Middle frontal gyrus (tissue), 1 donor: ENCODE data around the gene ITPR2.
"Not testable (repeated sequence)": the region's sequence is repeated elsewhere in the genome, so short reads cannot be mapped to it uniquely, and the experiment has no call there.

Source experiments
- DNase-seq: peaks from one replicate; pipeline ENCODE4 v3.0.0-alpha.2; 2015; ENCODE audit warnings: low spot score; ENCODE audit errors: extremely low spot score

ITPR2 gene

DNA sequence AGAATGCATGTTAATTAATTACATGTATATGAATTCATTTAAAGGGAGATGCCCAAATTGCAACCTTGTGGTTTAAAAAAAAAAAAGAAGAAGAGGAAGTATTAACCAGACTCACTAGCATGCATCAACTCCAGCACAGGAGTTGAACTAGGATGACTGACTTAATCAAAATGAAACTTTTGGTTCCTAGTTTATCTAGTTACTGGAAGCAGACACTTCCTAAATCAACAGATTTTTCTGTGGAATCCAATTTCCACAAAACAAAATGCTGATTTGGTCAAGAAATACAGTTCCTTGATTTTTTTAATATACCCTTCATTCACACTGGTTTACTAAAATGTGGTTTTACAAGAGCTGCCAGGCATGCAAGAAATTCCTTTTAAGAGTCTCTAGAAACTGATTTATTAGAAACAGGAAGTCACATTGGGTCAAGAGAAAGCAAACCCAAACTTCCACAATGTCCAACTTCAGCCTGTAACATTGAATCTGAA, 41.6 kb downstream of the ITPR2 start:
- no peak for DNase-seq

DNA sequence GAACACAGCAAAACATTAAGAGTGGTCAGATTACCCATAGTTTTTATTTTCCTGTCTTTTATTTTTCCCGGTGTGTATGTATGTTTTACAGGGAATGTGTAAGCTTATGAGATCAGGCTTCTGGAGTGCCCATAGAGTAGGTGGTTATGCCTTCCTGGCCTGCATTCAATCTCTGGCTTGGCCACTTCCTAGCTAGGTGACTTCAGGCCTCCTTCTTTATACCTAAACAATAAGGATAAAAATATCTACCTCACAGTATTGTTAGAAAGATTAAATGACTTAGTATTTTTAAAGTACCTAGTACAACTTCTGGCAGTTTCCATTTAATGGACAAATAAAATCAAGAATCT, 42.4 kb downstream of the ITPR2 start:
- DNase-seq, result no peak

DNA sequence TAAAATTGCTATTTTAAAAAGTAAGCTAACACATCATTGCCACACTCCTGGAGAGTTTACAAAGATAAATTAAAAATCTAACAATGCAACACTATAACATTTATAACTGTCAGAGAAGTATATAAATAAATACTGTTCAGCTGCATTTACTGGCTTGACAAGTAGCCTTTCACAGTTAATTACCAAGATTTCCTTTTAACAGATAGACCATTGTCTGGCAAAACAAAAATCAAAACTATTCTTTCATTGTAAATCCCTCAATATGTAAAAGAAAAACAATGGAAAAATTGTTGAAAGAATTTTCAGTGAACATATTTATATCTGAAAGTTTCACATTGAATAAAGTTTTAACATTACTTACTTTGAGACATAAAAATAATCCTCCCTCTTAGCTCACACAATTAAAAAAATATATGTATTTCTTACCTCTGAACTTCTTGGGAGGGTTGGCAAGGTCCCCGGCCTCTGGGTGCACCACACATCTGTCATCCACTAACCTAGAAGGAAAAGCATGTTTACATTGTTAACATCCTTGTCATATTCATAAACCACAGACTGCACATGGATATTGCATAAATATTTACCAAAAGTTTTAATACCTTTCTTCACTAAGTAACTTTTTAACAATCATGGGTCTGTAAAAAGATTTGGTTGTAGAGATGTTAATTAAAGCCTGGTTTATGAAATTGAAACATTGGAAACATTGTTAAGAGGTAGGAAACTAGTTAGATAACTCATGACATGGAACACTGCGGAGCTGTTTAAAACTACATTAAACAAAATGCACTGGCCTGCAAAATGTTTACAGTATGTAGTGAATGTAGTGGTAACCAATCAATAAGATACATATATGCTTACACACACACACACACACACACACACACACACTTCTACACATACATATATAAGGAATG, 43.0 kb downstream of the ITPR2 start:
- DNase-seq, result no peak

DNA sequence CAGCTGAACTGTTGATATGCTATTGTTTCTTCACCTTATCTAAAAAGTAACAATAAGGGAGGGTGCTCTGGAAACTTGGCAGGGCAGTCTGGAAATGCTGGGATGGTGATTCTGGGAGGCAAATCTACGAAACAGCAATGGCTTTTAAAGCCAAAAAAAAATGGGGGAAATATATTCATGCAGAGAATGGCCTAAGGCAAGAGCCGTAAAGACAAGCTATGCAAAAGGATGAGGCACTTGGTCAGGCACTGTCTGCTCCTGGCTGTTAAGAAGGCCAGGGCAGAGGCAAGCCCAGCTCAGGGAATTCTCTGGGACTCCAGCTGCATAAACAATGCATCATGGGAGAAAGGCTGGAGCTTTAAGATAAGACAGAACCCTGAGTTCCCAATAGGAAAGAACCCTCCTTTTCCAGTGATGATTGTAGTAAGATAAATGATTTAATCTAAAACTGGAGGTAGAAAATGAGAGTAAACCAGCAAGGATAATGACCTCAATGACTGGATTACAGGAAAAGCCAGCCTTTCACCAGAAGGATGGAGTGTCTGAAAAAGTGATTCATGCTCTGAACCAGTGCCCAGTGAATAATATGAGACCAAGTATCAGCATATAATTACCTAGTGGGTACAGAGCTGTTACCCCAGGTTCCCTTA, 46.0 kb downstream of the ITPR2 start:
- DNase-seq, result no peak

DNA sequence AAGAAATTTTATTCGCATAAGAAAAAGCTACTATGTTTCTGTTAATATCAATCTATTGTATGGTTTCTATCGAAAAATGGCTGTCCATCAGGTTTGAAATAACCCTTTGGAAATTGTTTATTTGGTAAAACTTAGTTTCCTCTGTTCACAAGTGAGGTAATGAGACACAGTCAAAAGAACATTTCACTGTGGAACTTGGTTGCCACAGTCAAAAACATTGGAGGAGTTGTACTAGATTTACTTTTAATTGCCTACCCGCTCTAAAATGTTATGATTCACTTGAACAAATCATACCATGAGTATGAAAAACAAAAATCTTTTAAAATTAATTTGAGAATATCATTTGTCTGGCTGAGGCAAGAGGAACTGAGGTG, 46.5 kb downstream of the ITPR2 start:
- no peak for DNase-seq

DNA sequence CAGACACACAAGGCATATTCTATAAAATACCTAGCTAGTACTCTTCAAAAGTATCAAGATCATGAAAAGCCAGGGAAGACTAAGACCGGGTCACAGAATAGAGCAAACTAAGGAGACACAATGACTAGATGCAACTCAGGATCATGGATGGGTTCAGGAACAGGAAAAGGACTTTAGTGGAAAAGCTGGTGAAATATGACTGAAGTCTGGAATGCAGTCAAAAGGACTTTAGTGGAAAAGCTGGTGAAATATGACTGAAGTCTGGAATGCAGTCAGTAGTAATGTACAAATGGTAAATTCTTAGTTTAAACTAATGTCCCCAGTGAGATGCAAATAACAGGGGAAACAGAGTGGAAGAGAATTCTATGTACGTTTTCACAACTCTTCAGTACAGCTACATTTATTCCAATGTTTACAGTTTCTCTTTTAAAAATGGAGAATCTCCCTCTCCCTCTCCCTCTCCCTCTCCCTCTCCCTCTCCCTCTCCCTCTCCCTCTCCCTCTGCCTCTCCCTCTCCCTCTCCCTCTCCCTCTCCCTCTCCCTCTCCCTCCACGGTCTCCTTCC, 49.1 kb downstream of the ITPR2 start:
- not testable (repeated sequence) for DNase-seq

DNA sequence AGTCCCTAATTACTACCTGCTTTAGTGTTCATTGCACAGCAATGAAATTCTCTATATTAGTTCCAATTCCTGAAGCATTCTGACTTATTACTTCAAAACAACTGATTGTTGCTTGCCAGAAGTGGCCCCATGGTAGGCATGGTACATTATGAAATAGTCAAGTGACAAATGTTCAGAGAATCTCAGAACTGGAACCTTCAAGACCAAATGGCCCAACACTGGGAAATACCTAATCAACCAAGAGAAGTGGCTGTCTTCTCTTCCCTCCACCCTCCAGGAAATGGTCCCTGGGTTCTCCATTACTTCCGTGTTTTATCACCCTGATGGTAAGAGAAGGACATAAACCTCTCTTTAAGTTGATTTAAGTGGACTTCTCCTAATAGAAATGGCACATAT, 49.9 kb downstream of the ITPR2 start:
- no peak for DNase-seq

DNA sequence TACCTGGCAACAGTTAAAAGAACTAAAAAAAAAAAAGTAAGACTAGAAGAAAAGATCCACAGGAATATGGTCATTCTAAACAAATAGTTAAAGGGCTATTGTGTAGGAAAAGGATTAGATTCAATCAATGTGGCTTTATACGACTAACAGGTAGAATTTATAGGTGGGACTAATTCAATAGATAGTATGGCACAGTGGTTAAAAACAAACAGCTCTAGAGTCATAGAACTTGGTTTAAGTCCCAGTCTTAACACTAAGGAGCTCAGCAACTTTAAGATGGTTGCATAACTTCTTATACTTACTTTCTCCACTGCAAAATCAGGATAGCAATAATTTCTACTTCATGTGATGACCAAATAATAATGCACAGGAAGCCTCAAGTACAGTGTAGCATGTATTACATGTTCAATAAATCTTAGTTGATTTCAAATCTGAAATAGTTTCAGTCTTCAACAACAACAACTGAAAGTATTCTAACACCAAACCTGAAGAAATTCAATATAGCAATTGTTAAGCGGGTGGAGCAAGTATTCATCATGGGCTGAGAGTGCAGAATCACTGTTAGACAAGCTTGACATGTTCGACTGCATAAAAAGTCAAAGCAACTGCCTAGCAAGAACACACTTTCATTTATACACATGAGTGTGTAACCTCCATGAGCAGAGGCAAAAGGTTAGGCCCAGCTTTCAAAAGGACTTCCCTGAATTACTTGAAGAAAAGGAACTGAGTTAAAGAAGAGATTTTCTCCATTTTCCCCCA, 50.4 kb downstream of the ITPR2 start:
- DNase-seq, result no peak

DNA sequence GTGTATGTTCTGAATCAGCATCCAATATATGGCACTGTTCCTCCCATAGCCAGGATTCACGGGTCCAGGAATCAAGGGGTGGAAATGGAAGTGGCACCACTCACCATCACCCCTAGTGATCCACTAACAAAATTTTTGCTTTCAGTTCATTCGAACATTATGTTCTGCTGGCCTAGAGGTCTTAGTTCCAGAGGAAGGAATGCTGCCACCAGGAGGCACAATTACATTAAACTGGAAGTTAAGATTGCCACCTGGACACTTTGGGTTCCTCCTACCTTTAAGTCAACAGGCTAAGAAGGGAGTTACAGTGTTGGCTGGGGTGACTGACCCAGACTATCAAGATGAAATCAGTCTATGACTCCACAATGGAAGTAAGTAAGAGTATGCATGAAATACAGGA, 52.3 kb downstream of the ITPR2 start:
- DNase-seq, result not testable (repeated sequence)

DNA sequence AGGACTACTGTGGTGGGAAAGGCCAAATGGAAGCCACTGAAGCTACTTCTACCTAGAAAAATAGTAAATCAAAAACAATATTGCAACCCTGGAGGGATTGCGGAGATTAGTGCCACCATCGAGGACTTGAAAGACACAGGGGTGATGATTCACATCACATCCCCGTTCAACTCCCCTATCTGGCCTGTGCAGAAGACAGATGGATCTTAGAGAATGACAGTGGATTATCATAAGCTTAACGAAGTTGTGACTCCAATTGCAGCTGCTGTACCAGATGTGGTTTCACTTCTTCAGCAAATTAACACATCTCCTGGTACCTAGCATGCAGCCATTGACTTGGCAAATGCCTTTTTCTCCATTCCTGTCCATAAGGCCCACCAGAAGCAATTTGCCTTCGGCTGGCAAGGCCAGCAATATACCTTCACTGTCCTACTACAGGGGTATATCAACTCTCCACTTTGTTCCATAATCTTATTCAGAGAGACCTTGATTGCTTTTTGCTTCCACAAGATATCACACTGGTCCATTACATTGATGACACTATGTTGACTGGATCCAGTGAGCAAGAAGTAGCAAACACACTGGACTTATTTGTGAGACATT, 54.7 kb downstream of the ITPR2 start:
- not testable (repeated sequence) for DNase-seq

DNA sequence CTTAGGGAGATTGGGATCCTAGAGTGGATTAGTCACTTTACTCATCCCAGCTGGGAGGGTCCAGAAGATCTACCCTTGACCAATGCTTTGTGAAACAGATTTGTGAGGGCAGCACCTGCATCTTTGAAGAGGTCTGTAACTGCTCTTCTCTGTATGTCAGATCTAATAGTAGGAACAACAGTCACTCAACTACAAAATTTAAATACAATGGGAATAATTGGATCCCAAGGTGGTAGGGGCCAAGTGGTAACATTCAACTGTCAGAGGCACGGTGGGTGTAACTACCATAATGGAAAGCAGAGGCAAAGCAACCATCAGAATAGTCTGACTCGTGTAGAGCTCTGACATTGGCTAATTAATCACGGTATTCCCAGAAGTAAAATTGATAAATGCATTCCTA, 55.8 kb downstream of the ITPR2 start:
- DNase-seq, result no peak

DNA sequence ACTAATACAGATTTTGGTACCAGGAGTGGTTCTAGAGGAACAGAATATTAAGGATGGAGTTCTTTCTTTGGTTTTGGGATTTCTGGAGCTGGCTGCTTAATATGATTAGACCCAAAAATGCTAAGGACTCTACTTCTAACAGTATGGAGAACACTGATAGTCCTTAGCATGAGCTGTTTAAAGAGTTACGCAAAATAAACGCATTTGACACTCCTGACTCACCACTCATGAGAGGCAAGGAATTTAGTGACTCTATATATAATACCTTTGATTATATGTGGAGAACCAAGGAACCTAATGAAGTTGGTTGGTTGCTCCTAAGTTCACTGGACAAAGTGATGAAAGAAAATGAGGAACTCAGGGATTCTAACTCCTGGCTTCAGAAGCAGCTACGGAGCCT, 57.0 kb downstream of the ITPR2 start:
- not testable (repeated sequence) for DNase-seq

DNA sequence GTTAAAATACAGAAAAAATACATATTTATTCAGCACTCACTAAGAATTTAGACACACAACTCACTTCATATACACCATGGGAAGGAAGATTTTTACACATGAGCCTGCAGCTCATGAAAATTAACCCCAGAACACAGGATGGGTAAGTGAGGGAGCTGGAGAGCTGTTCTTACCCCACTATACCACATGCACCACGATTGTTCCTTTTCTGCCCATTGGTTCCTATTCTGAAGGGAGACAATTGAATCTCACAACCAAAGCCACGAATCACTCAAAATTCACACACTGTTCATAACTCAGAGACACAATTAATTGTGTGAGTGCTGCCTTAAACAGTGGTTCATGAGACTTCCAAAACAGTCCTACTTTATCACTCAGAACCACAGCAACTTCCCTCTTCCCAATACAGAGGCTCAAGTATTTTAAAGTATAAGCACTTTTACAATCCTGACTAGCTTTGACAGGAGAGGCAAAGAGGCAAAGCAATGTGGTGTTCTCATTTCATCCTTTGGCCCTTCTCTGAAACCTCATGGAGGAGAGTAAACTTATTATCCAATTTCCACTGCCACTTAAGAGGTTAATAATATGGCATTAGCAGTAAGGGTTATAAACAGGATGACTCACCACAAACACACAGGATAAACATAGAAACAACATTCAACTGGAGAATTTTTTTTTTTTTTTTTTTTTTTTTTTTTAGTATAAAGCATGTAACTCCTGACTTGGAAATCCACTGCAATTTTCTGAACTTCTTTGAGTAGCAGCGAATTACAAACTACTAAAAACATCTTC, 59.5 kb downstream of the ITPR2 start:
- no peak for DNase-seq

DNA sequence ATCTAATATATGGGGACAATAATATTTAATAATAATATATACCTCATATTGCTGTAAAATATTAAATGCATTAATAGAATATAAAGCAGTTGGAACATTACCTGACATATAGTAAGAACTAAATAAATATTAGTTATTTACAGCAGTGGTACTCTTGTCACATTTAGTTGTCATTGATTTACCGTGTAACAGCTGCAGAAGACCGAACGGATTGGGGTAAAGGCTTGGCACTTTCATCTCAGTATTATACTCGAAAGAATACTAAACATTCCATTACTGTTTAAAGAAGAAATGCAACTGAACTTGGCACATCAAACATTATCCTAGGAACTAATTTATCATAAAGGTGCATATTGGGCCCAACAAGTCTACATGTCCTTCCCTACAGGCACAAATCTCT, 61.1 kb downstream of the ITPR2 start:
- DNase-seq, result no peak

DNA sequence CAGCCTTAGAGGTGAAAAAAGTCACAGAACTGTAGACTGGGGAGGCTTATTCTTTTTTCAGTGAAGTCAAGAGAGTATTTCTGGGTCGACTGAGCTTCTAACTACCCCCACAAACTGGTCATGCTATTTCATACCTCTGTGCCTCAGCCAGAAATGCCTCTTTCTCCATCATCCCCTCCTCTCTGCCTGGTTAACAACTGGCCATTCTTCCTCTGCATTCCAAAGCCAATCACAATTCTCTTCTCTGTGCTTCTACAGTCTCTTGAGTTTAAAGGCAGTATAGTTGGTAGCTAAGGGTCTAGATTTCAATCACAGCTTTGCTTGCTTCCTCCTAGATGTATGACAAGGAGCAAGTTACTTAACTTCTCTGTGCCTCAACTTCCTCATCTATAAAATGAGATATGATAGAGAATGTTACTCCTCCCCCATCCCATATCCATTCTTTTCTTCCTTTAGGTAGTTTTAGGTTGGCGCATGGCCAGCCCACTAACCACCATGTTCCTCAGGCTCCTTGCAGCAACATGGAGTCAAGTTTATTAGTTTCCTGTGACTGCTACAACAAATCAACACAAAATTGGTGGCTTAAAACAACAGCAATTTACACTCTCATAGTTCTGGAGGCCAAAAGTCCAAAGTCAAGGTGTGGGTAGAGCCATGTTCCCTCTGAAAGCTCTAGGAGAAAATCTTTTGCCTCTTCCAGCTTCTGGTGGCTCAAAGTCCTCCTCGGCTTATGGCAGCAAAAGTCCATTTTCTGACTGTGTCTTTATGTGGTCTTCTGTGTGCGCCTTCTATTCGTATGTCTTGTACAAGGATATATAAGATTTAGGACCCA, 62.5 kb downstream of the ITPR2 start:
- DNase-seq, result no peak

DNA sequence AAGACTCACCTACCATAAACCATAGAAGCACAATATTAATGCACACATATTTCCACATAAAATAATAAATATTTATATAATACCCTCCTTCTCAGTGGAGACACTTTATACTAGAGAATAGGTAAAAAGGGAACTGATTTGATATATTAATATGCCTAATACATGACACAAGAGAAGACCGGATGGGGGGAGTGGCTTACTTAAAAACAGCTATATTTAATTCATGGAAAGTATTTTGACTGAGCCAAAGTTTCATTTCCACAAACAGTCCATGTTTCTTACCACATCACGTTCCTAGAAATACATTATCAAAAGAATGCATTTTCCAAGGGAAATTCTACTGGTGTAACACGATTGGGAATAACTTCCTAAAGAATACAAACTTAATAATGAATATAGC, 63.4 kb downstream of the ITPR2 start:
- no peak for DNase-seq

DNA sequence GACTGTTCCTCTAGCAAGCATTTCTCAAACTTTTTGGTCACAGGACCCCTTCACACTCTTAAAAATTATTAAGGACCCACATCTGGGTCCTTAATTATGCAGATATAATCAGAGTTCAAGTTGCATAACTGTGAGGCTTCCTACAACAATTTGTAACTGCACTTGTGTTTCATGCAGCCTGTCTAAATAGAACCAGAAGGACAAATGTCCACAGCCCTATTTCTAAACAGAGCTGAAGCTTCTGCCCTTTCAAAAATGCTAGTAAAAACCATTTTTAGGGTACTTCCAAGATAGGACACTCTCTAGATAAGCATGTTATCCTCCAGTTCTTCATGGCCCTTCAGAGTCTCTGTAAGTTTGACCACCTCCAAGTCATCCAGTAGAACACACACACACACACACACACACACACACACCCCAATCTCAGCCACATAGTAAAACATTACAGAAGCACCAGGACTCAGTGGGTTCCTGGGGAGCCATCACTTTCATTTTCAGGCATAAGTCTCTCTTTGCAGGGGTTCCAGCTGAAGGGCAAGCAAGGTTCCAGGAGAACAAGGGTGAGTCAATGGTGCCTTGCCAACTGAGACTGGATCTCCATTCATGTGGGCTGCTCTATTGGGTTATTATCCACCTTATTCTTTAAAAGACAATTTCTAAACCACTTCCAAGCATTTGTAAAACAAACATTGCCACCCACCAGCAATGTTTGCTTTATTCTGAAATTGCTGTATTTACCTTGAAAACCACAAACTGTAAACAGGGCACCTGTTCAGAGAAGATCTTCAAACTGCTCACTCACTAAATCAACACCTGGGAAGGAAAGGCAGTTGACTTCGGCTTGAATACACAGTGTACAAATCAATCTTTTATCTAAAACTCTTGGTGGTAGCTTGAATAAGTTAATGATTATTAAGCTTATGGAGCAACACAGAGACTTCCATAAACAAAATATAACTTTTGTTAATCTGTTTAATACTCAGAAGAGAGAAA, 64.1 kb downstream of the ITPR2 start:
- DNase-seq, result no peak

DNA sequence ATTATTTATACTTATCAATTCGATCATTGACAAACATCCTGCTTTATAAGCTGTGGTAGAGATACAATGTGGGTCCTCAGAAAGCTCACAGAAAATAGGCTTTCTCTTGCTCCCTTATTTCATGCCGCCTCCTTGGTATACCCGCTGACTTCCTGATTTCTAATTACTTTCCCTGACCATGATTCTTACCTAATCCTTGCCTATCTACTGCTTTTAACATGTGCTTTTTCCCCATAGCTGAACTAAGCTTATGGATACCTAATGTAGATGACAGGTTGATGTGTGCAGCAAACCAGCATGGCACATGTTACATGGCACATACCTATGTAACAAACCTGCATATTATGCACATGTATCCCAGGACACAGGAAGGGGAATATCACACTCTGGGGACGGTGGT, 65.1 kb downstream of the ITPR2 start:
- DNase-seq, result no peak
